DND-41 (cell line): ENCODE results near the gene P4HA1.

Experiments used
- ATAC-seq: fragments of 200-7000 bp; cut with Tn5 transposase; 3 replicates; pipeline ENCODE4 v1.9.1; 2021; ENCODE audit warnings: low read depth; ENCODE audit not compliant: insufficient read depth
- DNase-seq: peaks from one replicate; pipeline ENCODE4 v3.0.0-alpha.2; 2020
- H2AFZ ChIP-seq: 2 replicates; pipeline ENCODE4 v1.6.0; 2012; ENCODE audit warnings: low read depth, low read length
- H3K27ac ChIP-seq: 2 replicates; pipeline ENCODE4 v1.5.1; 2012; ENCODE audit warnings: low read length, inconsistent platforms
- H3K27me3 ChIP-seq: fragments of 200-600 bp; sonication (generic); 2 replicates; pipeline ENCODE4 v1.6.0; 2012; ENCODE audit warnings: low read length, mild to moderate bottlenecking, inconsistent platforms; ENCODE audit not compliant: insufficient read depth, poor library complexity
- H3K36me3 ChIP-seq: 2 replicates; pipeline ENCODE4 v1.5.1; 2012; ENCODE audit warnings: low read length, inconsistent platforms; ENCODE audit not compliant: insufficient read depth
- H3K4me1 ChIP-seq: 2 replicates; pipeline ENCODE4 v1.5.1; 2012; ENCODE audit warnings: mild to moderate bottlenecking, low read length; ENCODE audit not compliant: insufficient read depth
- H3K4me2 ChIP-seq: 2 replicates; pipeline ENCODE4 v1.6.0; 2012; ENCODE audit warnings: mild to moderate bottlenecking, moderate library complexity, low read length, inconsistent platforms; ENCODE audit not compliant: insufficient read depth
- H3K4me3 ChIP-seq, 2 experiments: fragments of 200-600 bp in 1 of 2; shearing (Covaris generic) in 1 of 2; 2 replicates each; pipeline ENCODE4 v1.5.1; 2012 to 2016; ENCODE audit warnings: inconsistent platforms in 2 of 2, low read length in 2 of 2, mild to moderate bottlenecking in 2 of 2, low read depth in 1 of 2, moderate library complexity in 1 of 2
- H3K79me2 ChIP-seq: 2 replicates; pipeline ENCODE4 v1.6.0; 2012; ENCODE audit warnings: low read length, inconsistent platforms; ENCODE audit not compliant: insufficient read depth
- H3K9ac ChIP-seq: 2 replicates; pipeline ENCODE4 v1.6.0; 2012; ENCODE audit warnings: low read depth, mild to moderate bottlenecking, inconsistent platforms, low read length, moderate library complexity
- H3K9me3 ChIP-seq: 2 replicates; pipeline ENCODE4 v1.5.1; 2012; ENCODE audit warnings: low read length, moderate library complexity, mild to moderate bottlenecking, inconsistent platforms; ENCODE audit not compliant: insufficient read depth, severe bottlenecking
- H4K20me1 ChIP-seq: 2 replicates; pipeline ENCODE4 v1.6.0; 2012; ENCODE audit warnings: low read length; ENCODE audit not compliant: insufficient read depth
- EZH2 ChIP-seq: IDR thresholded peaks from 3 replicates; pipeline ENCODE4 v1.6.1; 2012; ENCODE audit warnings: borderline replicate concordance, low read depth, mild to moderate bottlenecking, moderate library complexity, low read length, inconsistent platforms; ENCODE audit not compliant: severe bottlenecking
- TF ChIP-seq, protein P1 (sequence below): IDR thresholded peaks from 2 replicates; pipeline ENCODE4 v1.5.1; 2012; ENCODE audit warnings: borderline replicate concordance, low read length, moderate library complexity, mild to moderate bottlenecking; ENCODE audit not compliant: poor library complexity, severe bottlenecking; ENCODE audit errors: extremely low read depth

The P4HA1 gene

DNA sequence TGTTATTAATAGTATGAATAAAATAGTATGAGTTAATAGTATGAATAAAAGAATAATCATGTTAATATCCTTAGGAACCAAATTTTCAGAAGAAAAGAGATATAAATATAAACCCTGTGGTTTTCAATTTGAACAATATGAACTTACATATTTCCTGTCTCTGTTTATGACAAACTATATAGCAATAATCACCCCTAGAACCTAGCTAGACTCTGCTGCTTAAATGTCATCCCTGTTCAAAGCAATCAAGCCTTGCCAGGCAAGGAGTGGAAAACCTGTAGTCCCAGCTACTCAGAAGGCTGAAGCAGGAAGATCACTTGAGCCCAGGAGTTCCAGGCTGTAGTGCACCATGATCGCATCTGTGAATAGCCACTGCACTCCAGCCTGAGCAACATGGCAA is 36.5 kb downstream of the P4HA1 start:
- Histone ChIP-seq H3K4me1 (no peaks in the 10 kb centered on the region), H3K27ac (no peak overlapping the region), H2AFZ (no peak overlapping the region), H4K20me1 (no peaks in the 10 kb centered on the region), H3K9ac (no peak overlapping the region), H3K4me3 (no peak overlapping the region), H3K9me3 (no peaks in the 10 kb centered on the region), H3K4me2 (no peak overlapping the region), H3K79me2 (no peaks in the 10 kb centered on the region; the same call in 1 of the 2 replicates), H3K27me3 (no peaks in the 10 kb centered on the region), H3K36me3 (peaks cover 54% of the 10 kb centered on the region)
- ATAC-seq, result no peak
- DNase-seq, result no peak
- no peak for TF ChIP-seq EZH2
- TF ChIP-seq, protein P1, sequence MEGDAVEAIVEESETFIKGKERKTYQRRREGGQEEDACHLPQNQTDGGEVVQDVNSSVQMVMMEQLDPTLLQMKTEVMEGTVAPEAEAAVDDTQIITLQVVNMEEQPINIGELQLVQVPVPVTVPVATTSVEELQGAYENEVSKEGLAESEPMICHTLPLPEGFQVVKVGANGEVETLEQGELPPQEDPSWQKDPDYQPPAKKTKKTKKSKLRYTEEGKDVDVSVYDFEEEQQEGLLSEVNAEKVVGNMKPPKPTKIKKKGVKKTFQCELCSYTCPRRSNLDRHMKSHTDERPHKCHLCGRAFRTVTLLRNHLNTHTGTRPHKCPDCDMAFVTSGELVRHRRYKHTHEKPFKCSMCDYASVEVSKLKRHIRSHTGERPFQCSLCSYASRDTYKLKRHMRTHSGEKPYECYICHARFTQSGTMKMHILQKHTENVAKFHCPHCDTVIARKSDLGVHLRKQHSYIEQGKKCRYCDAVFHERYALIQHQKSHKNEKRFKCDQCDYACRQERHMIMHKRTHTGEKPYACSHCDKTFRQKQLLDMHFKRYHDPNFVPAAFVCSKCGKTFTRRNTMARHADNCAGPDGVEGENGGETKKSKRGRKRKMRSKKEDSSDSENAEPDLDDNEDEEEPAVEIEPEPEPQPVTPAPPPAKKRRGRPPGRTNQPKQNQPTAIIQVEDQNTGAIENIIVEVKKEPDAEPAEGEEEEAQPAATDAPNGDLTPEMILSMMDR, result no peak

DNA sequence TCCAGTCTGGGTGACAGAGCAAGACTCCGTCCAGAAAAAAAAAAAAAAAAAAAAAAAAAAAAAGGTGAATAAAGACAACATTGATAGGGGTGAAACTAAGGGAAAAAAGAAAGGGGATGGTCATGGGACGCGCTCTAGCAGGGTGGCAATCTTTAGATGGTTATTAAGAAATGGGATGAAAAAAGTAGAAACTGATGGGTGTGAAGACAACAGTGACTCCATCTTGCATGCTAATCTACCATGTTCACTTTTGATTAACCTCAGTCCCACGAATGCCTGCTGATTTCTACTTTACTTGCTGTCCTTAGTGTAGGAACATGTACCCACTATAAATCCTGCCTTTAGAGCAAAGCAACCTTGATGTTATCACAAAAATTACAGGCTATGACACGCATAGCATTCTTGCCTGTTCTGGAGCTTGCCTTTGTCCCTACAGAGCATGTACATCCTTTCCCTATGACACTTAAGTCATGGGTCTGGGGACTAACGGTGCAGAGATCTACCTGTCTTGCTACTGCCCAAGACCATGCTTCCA is 38.5 kb downstream of the P4HA1 start:
- ATAC-seq, result no peak

DNA sequence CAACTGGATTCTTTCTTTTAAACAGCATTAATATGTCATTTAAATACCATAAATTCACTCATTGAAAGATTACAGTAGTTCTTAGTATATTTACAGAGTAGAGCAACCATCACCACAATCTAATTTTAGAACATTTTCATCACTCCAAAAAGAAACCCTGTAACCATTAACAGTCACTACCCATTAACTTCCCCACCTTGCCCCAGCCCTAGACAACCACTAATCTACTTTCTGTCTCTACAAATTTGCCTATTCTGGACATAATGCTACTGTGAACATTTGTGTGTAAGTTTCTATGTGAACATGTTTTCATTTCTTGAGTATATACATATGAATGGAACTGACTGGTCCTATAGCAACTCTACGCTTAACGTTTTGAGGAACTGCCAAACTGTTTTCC is 42.4 kb downstream of the P4HA1 start:
- Histone ChIP-seq H3K9me3 (no peaks in the 10 kb centered on the region), H3K4me2 (no peak overlapping the region), H3K4me1 (no peaks in the 10 kb centered on the region), H3K9ac (no peak overlapping the region), H3K4me3 (no peak overlapping the region), H2AFZ (no peak overlapping the region), H3K79me2 (no peaks in the 10 kb centered on the region), H3K36me3 (peaks cover 72% of the 10 kb centered on the region), H3K27ac (no peak overlapping the region), H4K20me1 (no peaks in the 10 kb centered on the region), H3K27me3 (no peaks in the 10 kb centered on the region)
- DNase-seq (no peak), ATAC-seq (no peak)
- TF ChIP-seq, protein P1, result no peak
- no peak for TF ChIP-seq EZH2

More for the DNA sequence above, 38.5 kb downstream of the P4HA1 start:
- no peaks in the 10 kb centered on the region; the same call in 1 of the 2 replicates for H3K79me2 ChIP-seq
- H3K9me3 ChIP-seq, result no peaks in the 10 kb centered on the region
- no peak for DNase-seq
- TF ChIP-seq, protein P1, result no peak
- no peak for TF ChIP-seq EZH2
- no peak overlapping the region for H3K9ac ChIP-seq
- H3K4me1 ChIP-seq, result no peaks in the 10 kb centered on the region
- no peak overlapping the region for H3K4me2 ChIP-seq
- peaks cover 54% of the 10 kb centered on the region for H3K36me3 ChIP-seq
- no peaks in the 10 kb centered on the region for H4K20me1 ChIP-seq
- H3K27me3 ChIP-seq, result no peaks in the 10 kb centered on the region
- H3K27ac ChIP-seq, result no peak overlapping the region
- no peak overlapping the region for H2AFZ ChIP-seq
- H3K4me3 ChIP-seq, result no peak overlapping the region
